T47D (cell line): ENCODE data around the gene TEX101.
A peak's percentile ranks its signal among the peaks of the same experiment; 100 is the strongest.

Source experiments
- DNase-seq, 2 experiments: peaks; one replicate each; pipeline versions ENCODE4 v3.0.0 to v3.0.0-alpha.2; 2011 to 2012; ENCODE audit warnings: low read depth in 1 of 2, low spot score in 1 of 2
- JUND ChIP-seq: IDR thresholded peaks from 2 replicates; pipeline ENCODE4 v1.6.1; 2012; ENCODE audit warnings: low read depth
- in situ Hi-C: cut with HindIII; loops from 2 replicates; pipeline ENCODE4 v1.10.0; 2016; ENCODE audit warnings: low sequenced_read_pairs, low pct_unique_long_range_greater_than_20kb

TEX101 gene

GRCh38 chr19:43463381-43464133 lies 48.9 kb downstream of the TEX101 start:
- no peak for TF ChIP-seq JUND
- DNase-seq: peak; percentile 80 to 93
- in situ Hi-C loops: no loop called here

- TF ChIP-seq JUND: no peak
- in situ Hi-C loops: no loop called here
- DNase-seq: no peak
Measured at GRCh38 chr19:43464134-43464775, 49.6 kb downstream of the TEX101 start.

GRCh38 chr19:43465468-43466120 lies 50.9 kb downstream of the TEX101 start, which contains the start of gene LYPD3:
TSS of gene LYPD3 (minus strand) at chr19:43465608. CDS start at chr19:43465571, 37 bp downstream.
- 0 out of 2 replicates have a peak, but pooled peaks have one; percentile 19 for TF ChIP-seq JUND
- peak; percentile 74 to 89 for DNase-seq
- in situ Hi-C loops: no loop called here

GRCh38 chr19:43466793-43467192 lies 52.1 kb downstream of the TEX101 start:
- no peak for TF ChIP-seq JUND
- DNase-seq: no peak
- in situ Hi-C loops: no loop called here

GRCh38 chr19:43467276-43467675 lies 52.6 kb downstream of the TEX101 start:
- in situ Hi-C loops: no loop called here
- no peak for DNase-seq

GRCh38 chr19:43467730-43468129 lies 53.0 kb downstream of the TEX101 start:
- no peak for DNase-seq
- in situ Hi-C loops: no loop called here
- TF ChIP-seq JUND: no peak

More at GRCh38 chr19:43467276-43467675, 52.6 kb downstream of the TEX101 start:
- TF ChIP-seq JUND: no peak
